Right lobe of liver (tissue), 4 donors: ENCODE data around the gene SIM1.

ENCODE experiments used
- POLR2A ChIP-seq: fragments of 450-650 bp; IDR thresholded peaks from one replicate; pipeline ENCODE4 v1.6.1; 2017; ENCODE audit warnings: antibody characterized with exemption, mild to moderate bottlenecking
- TF ChIP-seq, protein P1 (sequence below), 4 donors: fragments of 200-600 bp in 3 of 4; fragments of 450-650 bp in 1 of 4; IDR thresholded peaks; one replicate each; pipeline versions ENCODE4 v1.5.1 to v1.8.0; 2016 to 2022; ENCODE audit warnings: antibody characterized with exemption in 4 of 4, mild to moderate bottlenecking in 2 of 4
- donor health status: DM: no; HTN: no; CAD: no.
- donor health status: DM: no; HTN: no; CAD: no.
- donor health status: DM: no; HTN: yes; CAD: no.

- TF ChIP-seq, protein P1, sequence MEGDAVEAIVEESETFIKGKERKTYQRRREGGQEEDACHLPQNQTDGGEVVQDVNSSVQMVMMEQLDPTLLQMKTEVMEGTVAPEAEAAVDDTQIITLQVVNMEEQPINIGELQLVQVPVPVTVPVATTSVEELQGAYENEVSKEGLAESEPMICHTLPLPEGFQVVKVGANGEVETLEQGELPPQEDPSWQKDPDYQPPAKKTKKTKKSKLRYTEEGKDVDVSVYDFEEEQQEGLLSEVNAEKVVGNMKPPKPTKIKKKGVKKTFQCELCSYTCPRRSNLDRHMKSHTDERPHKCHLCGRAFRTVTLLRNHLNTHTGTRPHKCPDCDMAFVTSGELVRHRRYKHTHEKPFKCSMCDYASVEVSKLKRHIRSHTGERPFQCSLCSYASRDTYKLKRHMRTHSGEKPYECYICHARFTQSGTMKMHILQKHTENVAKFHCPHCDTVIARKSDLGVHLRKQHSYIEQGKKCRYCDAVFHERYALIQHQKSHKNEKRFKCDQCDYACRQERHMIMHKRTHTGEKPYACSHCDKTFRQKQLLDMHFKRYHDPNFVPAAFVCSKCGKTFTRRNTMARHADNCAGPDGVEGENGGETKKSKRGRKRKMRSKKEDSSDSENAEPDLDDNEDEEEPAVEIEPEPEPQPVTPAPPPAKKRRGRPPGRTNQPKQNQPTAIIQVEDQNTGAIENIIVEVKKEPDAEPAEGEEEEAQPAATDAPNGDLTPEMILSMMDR (IDR thresholded peaks at IDR 0.05): no peak
- TF ChIP-seq POLR2A: no peak
Observed at GRCh38 chr6:100435299-100435698, 29.4 kb downstream of the SIM1 start.
